DND-41 (cell line): ENCODE results near the gene TMTC2.

Experiments
- ATAC-seq: fragments of 200-7000 bp; cut with Tn5 transposase; 3 replicates; pipeline ENCODE4 v1.9.1; 2021; ENCODE audit warnings: low read depth; ENCODE audit not compliant: insufficient read depth
- DNase-seq: peaks from one replicate; pipeline ENCODE4 v3.0.0-alpha.2; 2020
- H2AFZ ChIP-seq: 2 replicates; pipeline ENCODE4 v1.6.0; 2012; ENCODE audit warnings: low read depth, low read length
- H3K27ac ChIP-seq: 2 replicates; pipeline ENCODE4 v1.5.1; 2012; ENCODE audit warnings: low read length, inconsistent platforms
- H3K27me3 ChIP-seq: fragments of 200-600 bp; sonication (generic); 2 replicates; pipeline ENCODE4 v1.6.0; 2012; ENCODE audit warnings: low read length, mild to moderate bottlenecking, inconsistent platforms; ENCODE audit not compliant: insufficient read depth, poor library complexity
- H3K36me3 ChIP-seq: 2 replicates; pipeline ENCODE4 v1.5.1; 2012; ENCODE audit warnings: low read length, inconsistent platforms; ENCODE audit not compliant: insufficient read depth
- H3K4me1 ChIP-seq: 2 replicates; pipeline ENCODE4 v1.5.1; 2012; ENCODE audit warnings: mild to moderate bottlenecking, low read length; ENCODE audit not compliant: insufficient read depth
- H3K4me2 ChIP-seq: 2 replicates; pipeline ENCODE4 v1.6.0; 2012; ENCODE audit warnings: mild to moderate bottlenecking, moderate library complexity, low read length, inconsistent platforms; ENCODE audit not compliant: insufficient read depth
- H3K4me3 ChIP-seq, 2 experiments: fragments of 200-600 bp in 1 of 2; shearing (Covaris generic) in 1 of 2; 2 replicates each; pipeline ENCODE4 v1.5.1; 2012 to 2016; ENCODE audit warnings: inconsistent platforms in 2 of 2, low read length in 2 of 2, mild to moderate bottlenecking in 2 of 2, low read depth in 1 of 2, moderate library complexity in 1 of 2
- H3K79me2 ChIP-seq: 2 replicates; pipeline ENCODE4 v1.6.0; 2012; ENCODE audit warnings: low read length, inconsistent platforms; ENCODE audit not compliant: insufficient read depth
- H3K9ac ChIP-seq: 2 replicates; pipeline ENCODE4 v1.6.0; 2012; ENCODE audit warnings: low read depth, mild to moderate bottlenecking, inconsistent platforms, low read length, moderate library complexity
- H3K9me3 ChIP-seq: 2 replicates; pipeline ENCODE4 v1.5.1; 2012; ENCODE audit warnings: low read length, moderate library complexity, mild to moderate bottlenecking, inconsistent platforms; ENCODE audit not compliant: insufficient read depth, severe bottlenecking
- H4K20me1 ChIP-seq: 2 replicates; pipeline ENCODE4 v1.6.0; 2012; ENCODE audit warnings: low read length; ENCODE audit not compliant: insufficient read depth
- EZH2 ChIP-seq: IDR thresholded peaks from 3 replicates; pipeline ENCODE4 v1.6.1; 2012; ENCODE audit warnings: borderline replicate concordance, low read depth, mild to moderate bottlenecking, moderate library complexity, low read length, inconsistent platforms; ENCODE audit not compliant: severe bottlenecking
- TF ChIP-seq, protein P1 (sequence below): IDR thresholded peaks from 2 replicates; pipeline ENCODE4 v1.5.1; 2012; ENCODE audit warnings: borderline replicate concordance, low read length, moderate library complexity, mild to moderate bottlenecking; ENCODE audit not compliant: poor library complexity, severe bottlenecking; ENCODE audit errors: extremely low read depth

Gene TMTC2

GRCh38 chr12:82665142-82665923 lies 21.4 kb upstream of the TMTC2 start:
- Histone ChIP-seq H3K36me3 (no peaks in the 10 kb centered on the region), H3K9me3 (no peaks in the 10 kb centered on the region), H2AFZ (no peak overlapping the region), H3K9ac (no peak overlapping the region), H4K20me1 (no peaks in the 10 kb centered on the region), H3K4me3 (no peak overlapping the region), H3K27me3 (no peaks in the 10 kb centered on the region), H3K79me2 (no peaks in the 10 kb centered on the region), H3K4me1 (no peaks in the 10 kb centered on the region), H3K27ac (no peak overlapping the region), H3K4me2 (no peak overlapping the region)
- no peak for TF ChIP-seq EZH2
- TF ChIP-seq, protein P1, sequence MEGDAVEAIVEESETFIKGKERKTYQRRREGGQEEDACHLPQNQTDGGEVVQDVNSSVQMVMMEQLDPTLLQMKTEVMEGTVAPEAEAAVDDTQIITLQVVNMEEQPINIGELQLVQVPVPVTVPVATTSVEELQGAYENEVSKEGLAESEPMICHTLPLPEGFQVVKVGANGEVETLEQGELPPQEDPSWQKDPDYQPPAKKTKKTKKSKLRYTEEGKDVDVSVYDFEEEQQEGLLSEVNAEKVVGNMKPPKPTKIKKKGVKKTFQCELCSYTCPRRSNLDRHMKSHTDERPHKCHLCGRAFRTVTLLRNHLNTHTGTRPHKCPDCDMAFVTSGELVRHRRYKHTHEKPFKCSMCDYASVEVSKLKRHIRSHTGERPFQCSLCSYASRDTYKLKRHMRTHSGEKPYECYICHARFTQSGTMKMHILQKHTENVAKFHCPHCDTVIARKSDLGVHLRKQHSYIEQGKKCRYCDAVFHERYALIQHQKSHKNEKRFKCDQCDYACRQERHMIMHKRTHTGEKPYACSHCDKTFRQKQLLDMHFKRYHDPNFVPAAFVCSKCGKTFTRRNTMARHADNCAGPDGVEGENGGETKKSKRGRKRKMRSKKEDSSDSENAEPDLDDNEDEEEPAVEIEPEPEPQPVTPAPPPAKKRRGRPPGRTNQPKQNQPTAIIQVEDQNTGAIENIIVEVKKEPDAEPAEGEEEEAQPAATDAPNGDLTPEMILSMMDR, result no peak
- ATAC-seq (no peak), DNase-seq (no peak)

- H3K27ac ChIP-seq, result no peak overlapping the region
- no peaks in the 10 kb centered on the region for H3K4me1 ChIP-seq
- H3K4me3 ChIP-seq, result no peak overlapping the region
- TF ChIP-seq, protein P1, result no peak
- TF ChIP-seq EZH2, result no peak
- H3K79me2 ChIP-seq, result no peaks in the 10 kb centered on the region
- no peaks in the 10 kb centered on the region for H3K36me3 ChIP-seq
- H4K20me1 ChIP-seq, result no peaks in the 10 kb centered on the region
- H2AFZ ChIP-seq, result no peak overlapping the region
- DNase-seq (no peak), ATAC-seq (no peak)
- no peak overlapping the region for H3K9ac ChIP-seq
- H3K4me2 ChIP-seq, result no peak overlapping the region
- no peaks in the 10 kb centered on the region for H3K27me3 ChIP-seq
- H3K9me3 ChIP-seq, result no peaks in the 10 kb centered on the region
These were observed 19.9 kb upstream of the TMTC2 start for GRCh38 chr12:82666830-82667229.

DNA sequence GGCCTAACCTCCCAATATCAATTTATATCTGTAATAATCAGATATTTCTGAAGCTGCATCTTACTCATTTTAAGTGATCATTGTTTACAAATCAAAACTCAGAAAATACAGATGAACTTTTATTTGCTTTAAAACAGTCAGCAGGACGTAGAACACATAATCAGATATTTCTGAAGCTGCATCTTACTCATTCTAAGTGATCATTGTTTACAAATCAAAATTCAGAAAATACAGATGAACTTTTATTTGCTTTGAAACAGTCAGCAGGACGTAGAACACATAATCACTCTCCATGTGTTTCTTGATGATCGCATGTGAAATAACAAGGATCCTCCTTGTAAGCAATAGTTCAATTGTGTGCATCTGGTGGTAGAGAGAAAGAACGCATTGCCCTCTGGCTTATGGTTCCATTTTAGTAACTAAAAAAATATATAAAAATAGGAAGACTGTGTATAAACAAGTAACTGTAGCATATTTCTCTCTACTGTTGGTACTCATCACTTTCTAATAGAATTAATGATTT lies 15.0 kb upstream of the TMTC2 start:
- Histone ChIP-seq H3K27ac (no peak overlapping the region), H3K79me2 (no peaks in the 10 kb centered on the region), H4K20me1 (no peaks in the 10 kb centered on the region), H3K4me1 (no peaks in the 10 kb centered on the region), H3K9ac (no peak overlapping the region), H3K4me3 (no peak overlapping the region), H3K4me2 (no peak overlapping the region), H3K27me3 (no peaks in the 10 kb centered on the region), H3K9me3 (no peaks in the 10 kb centered on the region), H3K36me3 (no peaks in the 10 kb centered on the region), H2AFZ (no peak overlapping the region)
- TF ChIP-seq EZH2, result no peak
- DNase-seq, result no peak
- ATAC-seq, result no peak

GRCh38 chr12:82672811-82673495 lies 13.8 kb upstream of the TMTC2 start:
- no peak overlapping the region for H2AFZ ChIP-seq
- H3K4me2 ChIP-seq, result no peak overlapping the region
- H3K9ac ChIP-seq, result no peak overlapping the region
- H3K4me3 ChIP-seq, result no peak overlapping the region
- H3K9me3 ChIP-seq, result no peaks in the 10 kb centered on the region
- no peaks in the 10 kb centered on the region for H3K27me3 ChIP-seq
- H3K27ac ChIP-seq, result no peak overlapping the region
- no peaks in the 10 kb centered on the region for H3K79me2 ChIP-seq
- TF ChIP-seq, protein P1, result no peak
- no peak for TF ChIP-seq EZH2
- ATAC-seq (no peak), DNase-seq (no peak)
- no peaks in the 10 kb centered on the region for H3K4me1 ChIP-seq
- H4K20me1 ChIP-seq, result no peaks in the 10 kb centered on the region
- H3K36me3 ChIP-seq, result no peaks in the 10 kb centered on the region
